Colon (tissue), 2 donors: ENCODE results near the gene SP2.
"Not testable (repeated sequence)": the region's sequence is repeated elsewhere in the genome, so short reads cannot be mapped to it uniquely, and the experiment has no call there.

Experiments used
- FAIRE-seq: peaks from 2 replicates; lab custom pipeline; 2012; peaks lifted over from hg19 to GRCh38; lab: Jason Lieb, UNC
- donor health status: control.
- donor health status: control.

Gene SP2

DNA sequence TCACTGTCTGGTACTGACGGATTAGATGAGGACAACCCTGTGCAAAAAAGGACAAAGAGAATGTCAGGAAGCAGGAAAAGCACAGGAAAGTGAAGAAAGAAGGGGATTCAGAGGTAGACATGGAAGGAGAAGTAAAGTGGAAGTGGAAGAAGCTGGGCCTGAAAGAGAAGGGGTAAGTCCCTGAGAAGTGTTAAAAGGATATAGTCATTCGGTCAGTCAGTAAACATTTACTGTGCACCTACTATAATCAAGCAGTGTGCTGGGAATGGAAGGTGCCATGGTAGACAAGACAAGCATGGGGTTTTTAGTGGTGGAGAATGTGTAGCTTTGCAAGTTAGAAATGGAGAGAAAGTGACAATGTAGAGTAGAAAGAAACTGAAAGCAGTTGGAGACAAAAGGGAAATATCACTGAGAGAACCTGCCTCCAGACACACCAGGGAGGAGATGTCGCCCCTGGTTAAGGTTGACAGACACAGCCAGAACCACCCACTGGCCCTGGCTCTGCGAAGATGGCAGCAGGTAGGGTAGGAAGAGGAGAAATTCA, 4.4 kb upstream of the SP2 start:
- no peak for FAIRE-seq

DNA sequence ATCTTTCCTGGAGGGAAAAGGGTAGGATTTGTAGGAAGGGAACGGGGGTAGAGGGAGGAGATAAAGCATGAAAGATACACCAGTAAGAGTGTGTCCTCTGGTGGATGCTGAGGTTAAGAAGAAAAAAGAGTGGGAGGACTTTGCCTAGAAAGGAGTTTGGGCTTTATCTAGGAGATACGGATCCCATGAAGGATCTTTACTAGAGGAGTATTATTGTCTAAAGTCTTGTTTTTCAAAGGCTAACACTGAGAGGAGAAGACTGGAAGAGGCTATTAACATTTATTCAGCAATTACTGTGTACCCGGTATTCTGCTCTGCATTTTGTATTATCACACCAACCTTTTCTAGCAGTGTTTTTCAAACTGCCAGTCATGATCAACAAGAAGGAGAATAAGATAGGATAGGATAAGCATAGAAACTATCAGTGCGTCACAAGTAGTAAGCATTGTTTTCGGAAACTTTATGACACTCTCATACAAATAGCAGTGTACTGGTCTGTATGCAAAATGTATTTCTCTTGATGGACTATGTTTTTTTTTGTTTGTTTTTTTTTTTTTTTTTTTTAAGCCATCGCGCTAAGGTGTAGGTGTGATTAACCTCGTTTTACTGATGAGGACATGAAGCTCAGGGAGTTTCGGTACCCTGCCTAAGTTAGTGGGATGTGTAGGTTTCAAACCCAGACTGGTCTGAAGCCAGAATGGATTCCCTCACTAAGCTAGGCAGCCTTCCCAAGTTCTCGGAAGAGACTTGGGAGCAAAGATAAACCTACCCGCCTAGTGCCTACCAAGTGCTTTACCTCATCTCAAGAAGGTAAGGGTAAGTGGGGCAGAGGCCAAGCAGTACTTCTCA, 1.3 kb upstream of the SP2 start:
- FAIRE-seq = no peak

DNA sequence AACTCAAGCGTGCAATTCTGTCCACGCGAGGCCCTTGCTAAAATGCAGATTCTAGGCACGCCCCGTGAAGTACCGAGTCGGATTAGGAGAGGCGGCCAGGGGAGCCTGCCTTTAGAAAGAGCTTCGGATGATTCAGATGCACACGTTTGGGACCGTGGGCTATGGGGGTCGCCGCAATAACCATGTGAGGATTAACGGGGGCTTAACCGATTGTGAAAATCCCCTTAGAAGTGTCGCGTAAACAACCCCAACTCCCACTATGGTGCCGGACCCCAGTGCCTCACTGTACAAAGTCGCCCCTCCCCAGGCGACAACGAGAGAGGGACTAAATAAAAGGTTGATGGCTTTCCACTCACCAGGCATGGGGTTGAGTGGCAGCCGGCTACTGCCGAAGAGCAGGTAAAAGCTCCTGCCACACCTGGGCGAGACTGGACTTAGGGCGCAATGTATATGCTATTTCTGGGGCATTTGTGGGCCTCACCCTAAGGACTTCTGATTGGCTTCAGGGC, 635 bp upstream of the SP2 start:
- FAIRE-seq = no peak

GRCh38 chr17:47896672-47897490, 845 bp downstream of the SP2 start:
- FAIRE-seq = no peak

- FAIRE-seq = no peak
Observed at GRCh38 chr17:47897561-47897960, 1.5 kb downstream of the SP2 start.

GRCh38 chr17:47898241-47898640, 2.2 kb downstream of the SP2 start:
- FAIRE-seq = no peak

DNA sequence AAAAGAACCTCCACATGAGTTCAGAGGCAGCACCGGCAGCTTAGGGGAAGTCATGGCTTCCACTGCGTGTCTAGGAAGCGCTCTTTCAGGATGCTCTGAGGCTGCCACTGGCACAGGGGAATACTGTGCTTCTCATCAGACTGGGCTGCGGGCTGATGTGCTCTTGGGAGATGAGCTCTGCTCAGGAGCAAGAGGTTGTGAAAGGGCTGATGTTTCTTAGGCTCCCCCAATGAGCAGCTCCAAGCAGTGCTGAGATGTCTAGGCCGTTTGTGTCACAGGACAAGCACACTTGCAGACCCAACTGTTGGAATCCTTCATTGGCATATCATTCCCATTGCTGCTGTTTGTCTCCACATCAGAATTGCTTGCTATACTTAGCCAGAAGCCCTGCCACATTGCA, 3.6 kb downstream of the SP2 start:
- FAIRE-seq = no peak

- no peak for FAIRE-seq
Observed at GRCh38 chr17:47901423-47901822, 5.4 kb downstream of the SP2 start.

- FAIRE-seq = no peak
Observed at GRCh38 chr17:47902039-47902744, 6.2 kb downstream of the SP2 start.

- no peak for FAIRE-seq
Observed at GRCh38 chr17:47905221-47905733, 9.2 kb downstream of the SP2 start.

GRCh38 chr17:47906443-47906842, 10.4 kb downstream of the SP2 start:
- FAIRE-seq = no peak

DNA sequence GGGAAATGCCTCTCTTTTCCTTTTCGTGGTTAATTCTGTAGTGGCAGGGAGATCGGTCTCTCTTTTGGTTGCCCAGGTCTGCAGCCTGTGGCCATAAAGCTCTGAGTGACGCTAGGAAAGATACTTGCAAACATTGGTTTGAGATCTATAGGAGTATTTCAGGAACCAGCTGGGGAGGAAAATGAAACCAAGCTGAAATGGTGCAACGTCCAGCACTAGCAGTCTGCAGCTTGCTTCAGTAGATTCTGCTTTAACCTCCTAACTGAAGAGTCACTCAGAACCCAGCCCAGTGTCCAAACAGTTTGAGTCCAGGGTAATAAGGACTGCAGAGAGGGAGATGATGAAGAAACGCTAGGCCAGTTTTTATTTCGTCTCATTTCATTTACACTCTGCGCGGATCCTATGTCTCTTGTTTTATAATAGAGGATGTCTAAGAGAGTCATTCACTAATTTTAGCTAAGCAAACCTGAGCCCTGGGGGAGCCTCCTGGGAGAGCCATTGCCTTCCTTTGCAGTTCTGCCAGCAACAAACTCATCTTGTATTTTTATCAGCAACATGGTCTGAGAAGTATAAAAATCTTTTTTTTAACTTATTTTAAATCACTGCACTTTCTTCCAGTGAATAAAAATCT, 12.0 kb downstream of the SP2 start:
- FAIRE-seq = no peak

- no peak for FAIRE-seq
Observed at GRCh38 chr17:47913050-47913449, 17.0 kb downstream of the SP2 start.

GRCh38 chr17:47914306-47914948, 18.4 kb downstream of the SP2 start:
- no peak for FAIRE-seq

DNA sequence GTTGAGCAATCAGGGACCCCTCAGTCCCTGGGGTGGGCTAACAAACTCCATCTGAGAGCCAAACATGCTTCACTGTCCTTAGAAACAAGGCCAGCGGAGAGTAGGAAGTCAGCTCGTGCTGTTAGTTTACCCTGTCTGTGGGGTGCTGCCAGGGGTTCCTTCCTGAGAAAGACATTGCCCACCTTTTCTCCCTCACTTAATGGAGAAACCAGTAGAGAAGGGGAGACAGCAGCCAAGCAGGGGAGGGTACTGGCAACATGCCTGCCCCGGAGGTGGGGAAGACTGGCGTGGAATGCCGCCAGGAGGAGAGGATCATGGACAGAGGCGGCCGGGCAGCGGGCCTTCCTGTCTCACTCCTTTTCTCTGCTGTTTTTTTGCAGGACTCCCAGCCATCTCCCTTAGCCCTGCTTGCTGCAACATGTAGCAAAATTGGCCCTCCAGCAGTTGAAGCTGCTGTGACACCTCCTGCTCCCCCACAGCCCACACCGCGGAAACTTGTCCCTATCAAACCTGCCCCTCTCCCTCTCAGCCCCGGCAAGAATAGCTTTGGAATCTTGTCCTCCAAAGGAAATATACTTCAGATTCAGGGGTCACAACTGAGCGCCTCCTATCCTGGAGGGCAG, 19.9 kb downstream of the SP2 start:
- FAIRE-seq = no peak

DNA sequence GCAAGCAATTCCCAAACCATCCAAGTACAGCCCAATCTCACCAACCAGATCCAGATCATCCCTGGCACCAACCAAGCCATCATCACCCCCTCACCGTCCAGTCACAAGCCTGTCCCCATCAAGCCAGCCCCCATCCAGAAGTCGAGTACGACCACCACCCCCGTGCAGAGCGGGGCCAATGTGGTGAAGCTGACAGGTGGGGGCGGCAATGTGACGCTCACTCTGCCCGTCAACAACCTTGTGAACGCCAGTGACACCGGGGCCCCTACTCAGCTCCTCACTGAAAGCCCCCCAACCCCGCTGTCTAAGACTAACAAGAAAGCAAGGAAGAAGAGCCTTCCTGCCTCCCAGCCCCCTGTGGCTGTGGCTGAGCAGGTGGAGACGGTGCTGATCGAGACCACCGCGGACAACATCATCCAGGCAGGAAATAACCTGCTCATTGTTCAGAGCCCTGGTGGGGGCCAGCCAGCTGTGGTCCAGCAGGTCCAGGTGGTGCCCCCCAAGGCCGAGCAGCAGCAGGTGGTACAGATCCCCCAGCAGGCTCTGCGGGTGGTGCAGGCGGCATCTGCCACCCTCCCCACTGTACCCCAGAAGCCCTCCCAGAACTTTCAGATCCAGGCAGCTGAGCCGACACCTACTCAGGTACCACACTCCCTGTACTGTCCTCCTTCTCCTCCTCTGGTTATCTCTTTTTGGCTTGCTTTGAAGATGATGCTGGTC, 20.6 kb downstream of the SP2 start:
- FAIRE-seq = no peak

GRCh38 chr17:47917581-47917980, 21.5 kb downstream of the SP2 start:
- no peak for FAIRE-seq

DNA sequence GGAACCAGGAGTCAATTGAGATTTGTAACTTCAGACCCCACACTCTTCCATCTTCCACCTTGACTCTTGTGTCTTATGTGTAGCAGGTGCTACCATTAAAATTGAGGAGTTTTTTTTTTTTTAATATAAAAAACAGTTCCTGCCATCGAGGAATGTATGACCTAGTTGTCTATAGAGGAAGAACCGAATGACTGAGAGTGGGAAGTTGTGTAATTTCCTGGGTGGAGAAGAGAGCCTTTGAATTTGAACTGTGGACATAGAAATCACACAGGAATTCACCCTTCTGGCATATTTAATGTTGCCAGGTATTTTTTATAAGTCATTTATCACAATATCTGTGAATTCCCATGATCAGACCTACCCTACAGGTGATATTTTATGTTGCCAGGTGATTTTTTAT, 22.0 kb downstream of the SP2 start:
- no peak for FAIRE-seq

GRCh38 chr17:47918991-47919390, 23.0 kb downstream of the SP2 start:
- no peak for FAIRE-seq

GRCh38 chr17:47919889-47920288, 23.9 kb downstream of the SP2 start:
- FAIRE-seq = not testable (repeated sequence)
